ENCODE data around the gene PIP5K1C. TPM values are rescaled to one million over a fixed set of nuclear protein-coding genes. Genes with fewer than 3 reads are reported as not detected.
A peak's percentile ranks its signal among the peaks of the same experiment; 100 is the strongest.

Gene PIP5K1C, protein sequence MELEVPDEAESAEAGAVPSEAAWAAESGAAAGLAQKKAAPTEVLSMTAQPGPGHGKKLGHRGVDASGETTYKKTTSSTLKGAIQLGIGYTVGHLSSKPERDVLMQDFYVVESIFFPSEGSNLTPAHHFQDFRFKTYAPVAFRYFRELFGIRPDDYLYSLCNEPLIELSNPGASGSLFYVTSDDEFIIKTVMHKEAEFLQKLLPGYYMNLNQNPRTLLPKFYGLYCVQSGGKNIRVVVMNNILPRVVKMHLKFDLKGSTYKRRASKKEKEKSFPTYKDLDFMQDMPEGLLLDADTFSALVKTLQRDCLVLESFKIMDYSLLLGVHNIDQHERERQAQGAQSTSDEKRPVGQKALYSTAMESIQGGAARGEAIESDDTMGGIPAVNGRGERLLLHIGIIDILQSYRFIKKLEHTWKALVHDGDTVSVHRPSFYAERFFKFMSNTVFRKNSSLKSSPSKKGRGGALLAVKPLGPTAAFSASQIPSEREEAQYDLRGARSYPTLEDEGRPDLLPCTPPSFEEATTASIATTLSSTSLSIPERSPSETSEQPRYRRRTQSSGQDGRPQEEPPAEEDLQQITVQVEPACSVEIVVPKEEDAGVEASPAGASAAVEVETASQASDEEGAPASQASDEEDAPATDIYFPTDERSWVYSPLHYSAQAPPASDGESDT
- total RNA-seq = 10 to 100 TPM; 21.7 to 23.7 TPM
- total RNA-seq = 17.6 to 23.8 reads per million in 2 donors

GRCh38 chr19:3700242-3701032, at the start of gene PIP5K1C:
Gene PIP5K1C, minus strand, starts transcription at chr19:3700468. Its CDS starts 78 bp downstream, at chr19:3700390.
- no peaks in the 10 kb centered on the region for H3K9me3 ChIP-seq (ENCODE audit: control insufficient read depth, low read length, poor library complexity, severe bottlenecking)
- Mint-ChIP-seq H3K4me3 (peak within 1 kb of the TSS; percentile 95), H3K4me1 (peaks cover 21% of the 10 kb centered on the region), H3K27ac (peak within 1 kb of the TSS; percentile 86), H3K36me3 (ENCODE audit: low read depth) (no peaks in the 10 kb centered on the region), H3K27me3 (no peaks in the 10 kb centered on the region)
- ATAC-seq (peak; percentile 99), DNase-seq (peak; percentile 90 to 98 (median 95))

DNA sequence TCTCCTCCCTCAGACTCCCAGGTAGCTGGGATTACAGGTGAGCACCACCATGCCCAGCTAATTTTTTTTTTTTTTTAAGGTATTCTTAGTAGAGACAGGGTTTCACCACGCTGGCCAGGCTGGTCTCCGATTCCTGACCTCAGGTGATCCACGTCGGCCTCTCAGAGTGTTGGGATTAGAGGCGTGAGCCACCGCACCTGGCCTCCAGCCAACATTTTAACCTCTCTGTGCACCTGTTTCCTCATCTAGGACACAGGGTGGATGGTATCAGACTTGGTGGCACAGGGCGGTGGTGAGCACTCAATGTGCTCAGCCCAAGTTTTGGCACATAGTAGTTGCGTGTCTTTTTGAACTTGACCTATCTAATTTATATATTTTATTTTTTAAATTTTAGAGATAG, 48.7 kb upstream of the PIP5K1C start:
- ATAC-seq (no peak), DNase-seq (no peak)
- Mint-ChIP-seq H3K27me3 (no peaks in the 10 kb centered on the region), H3K36me3 (ENCODE audit: low read depth) (no peaks in the 10 kb centered on the region), H3K27ac (no peak overlapping the region), H3K4me3 (no peak overlapping the region), H3K4me1 (no peaks in the 10 kb centered on the region)
- H3K9me3 ChIP-seq (ENCODE audit: control insufficient read depth, low read length, poor library complexity, severe bottlenecking) = no peaks in the 10 kb centered on the region

GRCh38 chr19:3746371-3747056, 46.2 kb upstream of the PIP5K1C start:
- Mint-ChIP-seq H3K27ac (no peak overlapping the region), H3K36me3 (ENCODE audit: low read depth) (no peaks in the 10 kb centered on the region), H3K4me1 (no peaks in the 10 kb centered on the region), H3K4me3 (no peak overlapping the region), H3K27me3 (no peaks in the 10 kb centered on the region)
- ATAC-seq = no peak
- H3K9me3 ChIP-seq (ENCODE audit: control insufficient read depth, low read length, poor library complexity, severe bottlenecking) = no peaks in the 10 kb centered on the region
- DNase-seq = no peak

GRCh38 chr19:3745363-3746045, 45.2 kb upstream of the PIP5K1C start:
- H3K36me3 Mint-ChIP-seq (ENCODE audit: low read depth) = no peaks in the 10 kb centered on the region
- H3K9me3 ChIP-seq (ENCODE audit: control insufficient read depth, low read length, poor library complexity, severe bottlenecking) = no peaks in the 10 kb centered on the region
- H3K27ac Mint-ChIP-seq = no peak overlapping the region
- DNase-seq = no peak
- no peaks in the 10 kb centered on the region for H3K27me3 Mint-ChIP-seq
- no peak overlapping the region for H3K4me3 Mint-ChIP-seq
- no peak for ATAC-seq
- no peaks in the 10 kb centered on the region for H3K4me1 Mint-ChIP-seq

- no peak for ATAC-seq
- Mint-ChIP-seq H3K27me3 (no peaks in the 10 kb centered on the region), H3K4me3 (no peak overlapping the region), H3K4me1 (peaks cover 8% of the 10 kb centered on the region), H3K27ac (no peak overlapping the region), H3K36me3 (ENCODE audit: low read depth) (no peaks in the 10 kb centered on the region)
- DNase-seq = no peak
- no peaks in the 10 kb centered on the region for H3K9me3 ChIP-seq (ENCODE audit: control insufficient read depth, low read length, poor library complexity, severe bottlenecking)
These were observed 43.2 kb upstream of the PIP5K1C start for GRCh38 chr19:3743486-3743885.

- Mint-ChIP-seq H3K36me3 (ENCODE audit: low read depth) (peaks cover 9% of the 10 kb centered on the region), H3K4me1 (peaks cover 11% of the 10 kb centered on the region), H3K27me3 (no peaks in the 10 kb centered on the region), H3K4me3 (no peak overlapping the region), H3K27ac (no peak overlapping the region)
- no peaks in the 10 kb centered on the region for H3K9me3 ChIP-seq (ENCODE audit: control insufficient read depth, low read length, poor library complexity, severe bottlenecking)
- DNase-seq = no peak
- no peak for ATAC-seq
These were observed 40.2 kb upstream of the PIP5K1C start for GRCh38 chr19:3740431-3740830.

- Mint-ChIP-seq H3K27me3 (no peaks in the 10 kb centered on the region), H3K27ac (peak overlapping the region; percentile 87), H3K4me1 (peaks cover 11% of the 10 kb centered on the region), H3K4me3 (peak overlapping the region; percentile 5), H3K36me3 (ENCODE audit: low read depth) (peaks cover 9% of the 10 kb centered on the region)
- no peaks in the 10 kb centered on the region for H3K9me3 ChIP-seq (ENCODE audit: control insufficient read depth, low read length, poor library complexity, severe bottlenecking)
- ATAC-seq (no peak), DNase-seq (no peak)
These were observed 38.4 kb upstream of the PIP5K1C start for GRCh38 chr19:3738477-3739220.

DNA sequence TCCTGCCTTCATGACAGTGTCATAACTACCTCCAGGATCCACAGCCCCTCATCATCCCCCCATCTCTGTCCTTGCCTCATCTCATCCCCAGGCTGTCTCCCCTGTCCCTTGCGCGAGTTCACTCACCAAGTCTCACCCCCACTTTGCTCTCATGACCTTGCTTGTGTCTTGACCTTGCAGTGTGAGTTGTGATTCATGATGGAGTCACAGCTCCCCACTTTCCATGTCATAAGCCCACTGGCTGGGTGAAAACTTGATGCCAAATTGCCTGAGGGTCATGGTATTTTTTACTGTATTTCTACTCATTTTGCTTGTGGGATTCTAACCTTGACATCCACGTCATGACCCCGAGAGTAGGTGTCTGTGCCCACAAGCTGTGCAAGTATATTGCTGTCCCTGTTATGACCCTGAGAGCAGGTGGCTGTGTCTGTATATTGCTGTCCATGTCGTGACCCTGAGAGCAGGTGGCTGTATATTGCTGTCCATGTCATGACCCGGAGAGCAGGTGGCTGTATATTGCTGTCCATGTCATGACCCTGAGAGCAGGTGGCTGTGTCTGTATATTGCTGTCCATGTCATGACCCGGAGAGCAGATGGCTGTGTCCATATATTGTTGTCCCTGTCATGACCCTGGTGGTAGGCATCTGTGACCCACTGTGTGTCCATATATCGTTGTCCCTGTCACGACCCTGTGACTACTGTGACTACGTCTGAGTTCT, 37.4 kb upstream of the PIP5K1C start:
- Mint-ChIP-seq H3K4me1 (peaks cover 11% of the 10 kb centered on the region), H3K4me3 (no peak overlapping the region), H3K27ac (peak overlapping the region; percentile 51), H3K27me3 (no peaks in the 10 kb centered on the region), H3K36me3 (ENCODE audit: low read depth) (peaks cover 9% of the 10 kb centered on the region)
- no peaks in the 10 kb centered on the region for H3K9me3 ChIP-seq (ENCODE audit: control insufficient read depth, low read length, poor library complexity, severe bottlenecking)
- DNase-seq (no peak), ATAC-seq (no peak)

- no peak overlapping the region for H3K27ac Mint-ChIP-seq
- peaks cover 11% of the 10 kb centered on the region for H3K4me1 Mint-ChIP-seq
- no peak for DNase-seq
- H3K9me3 ChIP-seq (ENCODE audit: control insufficient read depth, low read length, poor library complexity, severe bottlenecking) = no peaks in the 10 kb centered on the region
- no peaks in the 10 kb centered on the region for H3K27me3 Mint-ChIP-seq
- H3K36me3 Mint-ChIP-seq (ENCODE audit: low read depth) = peaks cover 9% of the 10 kb centered on the region
- H3K4me3 Mint-ChIP-seq = no peak overlapping the region
- ATAC-seq = no peak
These were observed 35.9 kb upstream of the PIP5K1C start for GRCh38 chr19:3736106-3736724.

GRCh38 chr19:3734310-3734600, 34.0 kb upstream of the PIP5K1C start:
- no peak overlapping the region for H3K27ac Mint-ChIP-seq
- no peak overlapping the region for H3K4me3 Mint-ChIP-seq
- peaks cover 11% of the 10 kb centered on the region for H3K36me3 Mint-ChIP-seq (ENCODE audit: low read depth)
- H3K9me3 ChIP-seq (ENCODE audit: control insufficient read depth, low read length, poor library complexity, severe bottlenecking) = no peaks in the 10 kb centered on the region
- ATAC-seq (no peak), DNase-seq (no peak)
- H3K27me3 Mint-ChIP-seq = no peaks in the 10 kb centered on the region
- peaks cover 6% of the 10 kb centered on the region for H3K4me1 Mint-ChIP-seq

- Mint-ChIP-seq H3K36me3 (ENCODE audit: low read depth) (peaks cover 11% of the 10 kb centered on the region), H3K27me3 (no peaks in the 10 kb centered on the region), H3K4me3 (no peak overlapping the region), H3K27ac (no peak overlapping the region), H3K4me1 (peaks cover 3% of the 10 kb centered on the region)
- no peaks in the 10 kb centered on the region for H3K9me3 ChIP-seq (ENCODE audit: control insufficient read depth, low read length, poor library complexity, severe bottlenecking)
- ATAC-seq (no peak), DNase-seq (no peak)
These were observed 33.5 kb upstream of the PIP5K1C start for GRCh38 chr19:3733549-3734309.

Measured in T-helper 17 cell (primary cell).